ENCODE results near the gene ADGRL3.
A peak's percentile ranks its signal among the peaks of the same experiment; 100 is the strongest.
"Not testable (repeated sequence)": the region's sequence is repeated elsewhere in the genome, so short reads cannot be mapped to it uniquely, and the experiment has no call there.

The ADGRL3 gene

GRCh38 chr4:61373901-61374440 is 173.8 kb downstream of the ADGRL3 start:
- DNase-seq = no peak

- DNase-seq = no peak
Observed at GRCh38 chr4:61374447-61374891, 174.3 kb downstream of the ADGRL3 start.

- no peak for DNase-seq
Observed at GRCh38 chr4:61375301-61375700, 175.2 kb downstream of the ADGRL3 start.

GRCh38 chr4:61376301-61376700 is 176.2 kb downstream of the ADGRL3 start:
- no peak for DNase-seq

GRCh38 chr4:61379406-61379805 is 179.3 kb downstream of the ADGRL3 start:
- no peak for DNase-seq

- DNase-seq = no peak
Observed at GRCh38 chr4:61380865-61381264, 180.7 kb downstream of the ADGRL3 start.

- DNase-seq = no peak
Observed at GRCh38 chr4:61385256-61385655, 185.1 kb downstream of the ADGRL3 start.

GRCh38 chr4:61387372-61387771 is 187.2 kb downstream of the ADGRL3 start:
- not testable (repeated sequence) for DNase-seq

- no peak for DNase-seq
Observed at GRCh38 chr4:61389640-61390039, 189.5 kb downstream of the ADGRL3 start.

- no peak for DNase-seq
Observed at GRCh38 chr4:61395754-61396153, 195.6 kb downstream of the ADGRL3 start.

GRCh38 chr4:61397174-61397573 is 197.0 kb downstream of the ADGRL3 start:
- no peak for DNase-seq

GRCh38 chr4:61400439-61401038 is 200.4 kb downstream of the ADGRL3 start:
- no peak for DNase-seq

- peak; percentile 10 for DNase-seq
Observed at GRCh38 chr4:61401771-61402170, 201.6 kb downstream of the ADGRL3 start.

- no peak for DNase-seq
Observed at GRCh38 chr4:61405307-61405706, 205.2 kb downstream of the ADGRL3 start.

- peak; percentile 11 for DNase-seq
Observed at GRCh38 chr4:61406677-61407076, 206.6 kb downstream of the ADGRL3 start.

- no peak for DNase-seq
Observed at GRCh38 chr4:61407642-61408618, 207.8 kb downstream of the ADGRL3 start.

- no peak for DNase-seq
Observed at GRCh38 chr4:61408861-61409260, 208.7 kb downstream of the ADGRL3 start.

- DNase-seq = no peak
Observed at GRCh38 chr4:61411241-61411640, 211.1 kb downstream of the ADGRL3 start.

GRCh38 chr4:61425315-61425714 is 225.2 kb downstream of the ADGRL3 start:
- no peak for DNase-seq

- no peak for DNase-seq
Observed at GRCh38 chr4:61426229-61426628, 226.1 kb downstream of the ADGRL3 start.

- DNase-seq = no peak
Observed at GRCh38 chr4:61427099-61427817, 227.1 kb downstream of the ADGRL3 start.

GRCh38 chr4:61427818-61428495 is 227.8 kb downstream of the ADGRL3 start:
- no peak for DNase-seq

GRCh38 chr4:61428950-61429349 is 228.8 kb downstream of the ADGRL3 start:
- no peak for DNase-seq
